Loucy (cell line): ENCODE data around the gene MYL10.

Source experiments
- H2AFZ ChIP-seq: fragments of 200-600 bp; sonication (generic); 2 replicates; pipeline ENCODE4 v1.6.0; 2016; ENCODE audit warnings: antibody characterized with exemption, mild to moderate bottlenecking, low read length, moderate library complexity
- H3F3A ChIP-seq: fragments of 200-600 bp; 2 replicates; pipeline ENCODE4 v1.6.0; 2016; ENCODE audit warnings: antibody characterized with exemption, low read depth, mild to moderate bottlenecking
- H3K27me3 ChIP-seq: fragments of 200-600 bp; sonication (generic); 2 replicates; pipeline ENCODE4 v1.6.1; 2014; ENCODE audit warnings: low read length, mild to moderate bottlenecking; ENCODE audit not compliant: insufficient read depth, poor library complexity, severe bottlenecking
- H3K36me3 ChIP-seq: fragments of 200-600 bp; sonication (generic); 2 replicates; pipeline ENCODE4 v1.6.1; 2016; ENCODE audit warnings: low read length; ENCODE audit not compliant: insufficient read depth
- H3K4me1 ChIP-seq: fragments of 200-600 bp; sonication (generic); 2 replicates; pipeline ENCODE4 v1.5.1; 2014; ENCODE audit warnings: low read length, mild to moderate bottlenecking; ENCODE audit not compliant: insufficient read depth, poor library complexity, severe bottlenecking
- H3K4me2 ChIP-seq: fragments of 200-600 bp; sonication (generic); 2 replicates; pipeline ENCODE4 v1.6.0; 2014; ENCODE audit warnings: antibody characterized with exemption, low read length, low read depth, mild to moderate bottlenecking; ENCODE audit not compliant: poor library complexity, severe bottlenecking
- H3K4me3 ChIP-seq: fragments of 200-600 bp; sonication (generic); 2 replicates; pipeline ENCODE4 v1.5.1; 2014; ENCODE audit warnings: low read length, mild to moderate bottlenecking, mixed read lengths; ENCODE audit not compliant: poor library complexity, severe bottlenecking
- H3K79me2 ChIP-seq: fragments of 200-600 bp; sonication (generic); 2 replicates; pipeline ENCODE4 v1.6.1; 2014; ENCODE audit warnings: low read length; ENCODE audit not compliant: insufficient read depth
- H3K9ac ChIP-seq: fragments of 200-600 bp; sonication (generic); 2 replicates; pipeline ENCODE4 v1.6.0; 2014; ENCODE audit warnings: mild to moderate bottlenecking, low read depth, low read length, moderate library complexity; ENCODE audit not compliant: poor library complexity, severe bottlenecking
- H3K9me2 ChIP-seq: fragments of 200-600 bp; sonication (generic); replicated peaks from 2 replicates; pipeline ENCODE4 v1.6.1; 2016; ENCODE audit warnings: low read depth, low read length, mixed read lengths
- H3K9me3 ChIP-seq: fragments of 200-600 bp; sonication (generic); 2 replicates; pipeline ENCODE4 v1.6.1; 2014; ENCODE audit warnings: mild to moderate bottlenecking, antibody characterized with exemption, low read length, low read depth; ENCODE audit not compliant: insufficient read depth
- H4K20me1 ChIP-seq: fragments of 200-600 bp; sonication (generic); 2 replicates; pipeline ENCODE4 v1.6.0; 2014; ENCODE audit warnings: antibody characterized with exemption, low read length, mild to moderate bottlenecking; ENCODE audit not compliant: insufficient read depth, poor library complexity, severe bottlenecking
- EZH2phosphoT487 ChIP-seq: fragments of 200-600 bp; IDR thresholded peaks from 2 replicates; pipeline ENCODE4 v1.6.1; 2018; ENCODE audit warnings: antibody characterized with exemption, mild to moderate bottlenecking, moderate library complexity, borderline replicate concordance
- TF ChIP-seq, protein P1 (sequence below): fragments of 200-600 bp; sonication (generic); conservative IDR thresholded peaks from 2 replicates; pipeline ENCODE4 v1.5.1; 2014; ENCODE audit warnings: mild to moderate bottlenecking, antibody characterized with exemption, low read length

Gene MYL10

DNA sequence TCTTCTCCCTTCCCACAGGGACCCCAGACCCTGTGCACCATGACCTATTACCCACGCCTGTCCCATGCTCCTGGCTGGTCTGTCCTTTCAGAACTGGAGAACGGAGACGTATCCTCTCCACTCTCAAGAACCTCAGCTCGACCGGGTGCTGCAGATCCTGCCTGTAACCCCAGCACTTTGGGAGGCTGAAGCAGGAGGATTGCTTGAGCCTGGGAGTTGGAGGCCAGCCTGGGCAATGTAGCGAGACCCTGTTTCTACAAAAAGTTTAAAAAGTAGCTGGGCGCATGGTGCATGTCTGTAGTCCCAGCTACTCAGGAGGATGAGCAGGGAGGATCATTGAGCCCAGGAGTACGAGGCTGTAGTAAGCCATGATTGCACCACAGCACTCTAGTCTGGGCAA, 37.2 kb upstream of the MYL10 start:
- TF ChIP-seq EZH2phosphoT487, result no peak
- TF ChIP-seq, protein P1, sequence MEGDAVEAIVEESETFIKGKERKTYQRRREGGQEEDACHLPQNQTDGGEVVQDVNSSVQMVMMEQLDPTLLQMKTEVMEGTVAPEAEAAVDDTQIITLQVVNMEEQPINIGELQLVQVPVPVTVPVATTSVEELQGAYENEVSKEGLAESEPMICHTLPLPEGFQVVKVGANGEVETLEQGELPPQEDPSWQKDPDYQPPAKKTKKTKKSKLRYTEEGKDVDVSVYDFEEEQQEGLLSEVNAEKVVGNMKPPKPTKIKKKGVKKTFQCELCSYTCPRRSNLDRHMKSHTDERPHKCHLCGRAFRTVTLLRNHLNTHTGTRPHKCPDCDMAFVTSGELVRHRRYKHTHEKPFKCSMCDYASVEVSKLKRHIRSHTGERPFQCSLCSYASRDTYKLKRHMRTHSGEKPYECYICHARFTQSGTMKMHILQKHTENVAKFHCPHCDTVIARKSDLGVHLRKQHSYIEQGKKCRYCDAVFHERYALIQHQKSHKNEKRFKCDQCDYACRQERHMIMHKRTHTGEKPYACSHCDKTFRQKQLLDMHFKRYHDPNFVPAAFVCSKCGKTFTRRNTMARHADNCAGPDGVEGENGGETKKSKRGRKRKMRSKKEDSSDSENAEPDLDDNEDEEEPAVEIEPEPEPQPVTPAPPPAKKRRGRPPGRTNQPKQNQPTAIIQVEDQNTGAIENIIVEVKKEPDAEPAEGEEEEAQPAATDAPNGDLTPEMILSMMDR, result no peak
- no peak overlapping the region for H3K4me3 ChIP-seq
- no peaks in the 10 kb centered on the region for H3K4me1 ChIP-seq
- no peaks in the 10 kb centered on the region for H3K36me3 ChIP-seq
- no peaks in the 10 kb centered on the region; the same call in 1 of the 2 replicates for H3K9me3 ChIP-seq
- no peaks in the 10 kb centered on the region for H4K20me1 ChIP-seq
- no peaks in the 10 kb centered on the region for H3K79me2 ChIP-seq
- H3F3A ChIP-seq, result no peaks in the 10 kb centered on the region
- no peak overlapping the region for H2AFZ ChIP-seq
- no peak overlapping the region for H3K9ac ChIP-seq
- H3K4me2 ChIP-seq, result no peak overlapping the region
- no peaks in the 10 kb centered on the region for H3K9me2 ChIP-seq
- no peaks in the 10 kb centered on the region for H3K27me3 ChIP-seq

- no peak overlapping the region for H2AFZ ChIP-seq
- H4K20me1 ChIP-seq, result no peaks in the 10 kb centered on the region
- no peak overlapping the region for H3K4me2 ChIP-seq
- H3K9ac ChIP-seq, result no peak overlapping the region
- no peaks in the 10 kb centered on the region for H3K4me1 ChIP-seq
- no peaks in the 10 kb centered on the region; the same call in 1 of the 2 replicates for H3K9me3 ChIP-seq
- H3K27me3 ChIP-seq, result no peaks in the 10 kb centered on the region
- H3K4me3 ChIP-seq, result no peak overlapping the region
- TF ChIP-seq EZH2phosphoT487, result no peak
- TF ChIP-seq, protein P1, result no peak
- H3K79me2 ChIP-seq, result no peaks in the 10 kb centered on the region
- no peaks in the 10 kb centered on the region for H3K9me2 ChIP-seq
- H3F3A ChIP-seq, result no peaks in the 10 kb centered on the region
- no peaks in the 10 kb centered on the region for H3K36me3 ChIP-seq
Measured at GRCh38 chr7:101664893-101665471, 35.9 kb upstream of the MYL10 start.

- Histone ChIP-seq H3F3A (no peaks in the 10 kb centered on the region), H2AFZ (no peak overlapping the region), H3K36me3 (no peaks in the 10 kb centered on the region), H3K9ac (no peak overlapping the region), H3K9me2 (no peaks in the 10 kb centered on the region), H3K27me3 (no peaks in the 10 kb centered on the region), H3K79me2 (no peaks in the 10 kb centered on the region), H3K4me1 (no peaks in the 10 kb centered on the region), H4K20me1 (no peaks in the 10 kb centered on the region), H3K4me2 (no peak overlapping the region), H3K9me3 (no peaks in the 10 kb centered on the region; the same call in 1 of the 2 replicates), H3K4me3 (no peak overlapping the region)
- no peak for TF ChIP-seq EZH2phosphoT487
- TF ChIP-seq, protein P1, result no peak
Measured at GRCh38 chr7:101664436-101664835, 35.3 kb upstream of the MYL10 start.
